Islet precursor cell (in vitro differentiated cells): Measurements from ENCODE around the gene ZCCHC10.
"Not testable (repeated sequence)": the region's sequence is repeated elsewhere in the genome, so short reads cannot be mapped to it uniquely, and the experiment has no call there.

Source experiments
- DNase-seq: peaks from one replicate; pipeline ENCODE4 v3.0.0-alpha.2; 2018

The ZCCHC10 gene

GRCh38 chr5:133025804-133026663 is at the start of gene ZCCHC10:
TSS of gene ZCCHC10 (minus strand) at chr5:133026549. CDS start at chr5:133026537, 12 bp downstream.
- DNase-seq, result peak; percentile 98

- DNase-seq, result no peak
Observed at GRCh38 chr5:133075572-133076536, 49.5 kb upstream of the ZCCHC10 start.

- DNase-seq, result no peak
Observed at GRCh38 chr5:133072021-133072420, 45.7 kb upstream of the ZCCHC10 start.

DNA sequence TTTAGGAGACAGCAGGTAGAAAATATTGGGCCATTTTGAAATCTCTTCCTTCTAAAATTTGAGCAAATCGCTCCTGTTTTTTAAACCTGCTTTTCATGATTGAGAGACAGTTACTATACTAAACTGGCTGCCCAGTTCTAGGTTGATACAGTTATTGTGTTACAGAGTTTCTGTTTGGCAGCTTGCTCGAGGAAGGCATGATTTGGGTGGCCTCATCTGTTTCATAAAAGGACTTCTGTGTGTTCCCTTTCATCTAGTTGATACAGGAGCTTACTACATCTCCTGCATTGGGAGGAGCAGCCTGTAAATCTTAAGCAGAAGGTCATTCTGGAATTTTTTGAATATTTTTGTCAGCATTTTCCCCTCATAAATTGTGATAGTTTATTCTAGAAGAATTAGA is 39.7 kb upstream of the ZCCHC10 start:
- no peak for DNase-seq

DNA sequence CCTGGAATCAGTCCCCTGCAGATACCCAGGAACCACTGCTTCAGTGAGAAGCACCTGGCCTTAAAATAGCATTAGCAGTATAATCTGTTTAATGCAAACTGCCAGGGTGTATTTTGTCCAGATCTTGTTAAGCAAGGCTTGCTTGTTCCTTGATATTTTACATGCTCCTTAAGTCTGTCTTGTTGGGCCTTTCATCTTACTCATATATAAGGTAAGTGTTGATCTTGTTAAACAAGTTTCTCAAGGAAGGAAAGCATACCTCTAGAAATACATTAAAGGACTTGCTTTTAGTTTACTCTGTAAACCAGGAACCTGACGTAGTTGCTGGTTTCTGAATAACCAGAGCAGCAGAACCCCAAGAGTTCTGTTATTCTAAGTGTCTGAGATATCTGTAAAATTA is 39.1 kb upstream of the ZCCHC10 start:
- no peak for DNase-seq

DNA sequence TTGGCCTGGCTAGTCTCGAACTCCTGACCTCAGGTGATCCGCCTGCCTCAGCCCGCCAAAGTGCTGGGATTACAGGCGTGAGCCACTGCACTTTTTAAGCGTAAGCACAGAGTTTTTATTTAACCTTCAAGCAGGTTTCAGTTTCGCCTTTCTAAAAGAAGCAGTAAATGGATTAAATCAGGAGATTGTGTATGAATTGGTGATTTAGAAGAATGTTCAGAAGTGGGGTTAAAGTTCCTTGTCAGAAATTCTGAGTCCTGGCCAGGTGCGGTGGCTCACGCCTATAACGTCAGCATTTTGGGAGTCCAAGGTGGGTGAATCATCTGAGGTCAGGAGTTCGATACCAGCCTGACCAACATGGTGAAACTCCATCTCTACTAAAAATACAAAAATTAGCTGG is 37.6 kb upstream of the ZCCHC10 start:
- DNase-seq, result no peak

- DNase-seq, result no peak
Observed at GRCh38 chr5:133062276-133062675, 35.9 kb upstream of the ZCCHC10 start.

DNA sequence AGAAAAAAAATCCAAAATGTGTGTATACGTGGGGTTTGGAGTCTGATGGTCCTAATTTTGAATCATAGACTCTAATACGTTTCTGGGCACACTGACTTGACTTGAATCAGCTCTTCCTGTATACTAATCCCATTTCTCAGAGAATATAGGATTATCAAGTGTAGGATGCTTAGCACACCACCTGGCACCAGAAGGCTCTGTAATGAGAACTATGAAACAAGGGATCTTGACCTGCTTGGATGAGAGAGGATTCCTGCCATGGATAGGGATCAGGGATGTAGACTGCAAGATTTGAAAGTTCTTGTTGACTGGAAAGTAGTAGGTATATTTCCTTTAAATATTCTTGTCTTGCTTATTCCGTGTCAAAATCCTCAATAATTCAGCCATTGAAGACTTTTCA is 33.3 kb upstream of the ZCCHC10 start:
- no peak for DNase-seq

DNA sequence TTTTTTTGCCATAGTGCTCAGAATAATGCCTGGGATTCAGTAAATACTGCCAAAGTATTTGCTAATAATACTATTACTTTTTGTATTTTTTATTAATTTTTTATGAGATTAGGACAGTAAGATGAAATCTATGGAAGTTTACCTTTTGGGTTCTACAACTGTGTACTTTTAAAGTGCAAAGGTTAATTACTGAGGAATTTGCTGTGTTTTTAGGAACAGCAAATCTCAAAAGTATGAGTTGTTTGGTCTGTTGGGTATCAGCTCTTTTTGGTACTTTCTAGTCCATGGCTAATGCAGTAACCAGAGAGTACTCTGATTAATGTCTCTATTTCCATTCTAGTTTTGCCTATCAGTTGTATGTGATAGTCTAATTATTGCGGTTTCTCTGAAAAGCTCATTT is 30.5 kb upstream of the ZCCHC10 start:
- no peak for DNase-seq

- DNase-seq, result no peak
Observed at GRCh38 chr5:133054697-133055471, 28.5 kb upstream of the ZCCHC10 start.

DNA sequence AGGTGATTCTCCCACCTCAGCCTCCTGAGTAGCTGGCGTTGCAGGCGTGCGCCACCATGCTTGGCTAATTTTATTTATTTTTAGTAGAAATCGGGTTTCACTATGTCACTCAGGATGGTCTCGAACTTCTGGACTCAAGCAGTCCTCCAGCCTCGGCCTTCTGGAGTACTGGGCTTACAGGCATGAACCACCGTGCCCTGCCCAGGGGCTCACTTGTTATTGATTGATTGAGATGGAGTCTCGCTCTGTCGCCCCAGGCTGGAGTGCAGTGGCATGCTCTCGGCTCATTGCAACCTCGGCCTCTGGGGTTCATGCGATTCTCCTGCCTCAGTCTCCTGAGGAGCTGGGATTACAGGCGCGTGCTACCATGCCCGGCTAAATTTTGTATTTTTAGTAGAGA is 27.1 kb upstream of the ZCCHC10 start:
- DNase-seq, result no peak

- peak; percentile 73 for DNase-seq
Observed at GRCh38 chr5:133052317-133053175, 26.2 kb upstream of the ZCCHC10 start.

GRCh38 chr5:133051542-133052316 is 25.4 kb upstream of the ZCCHC10 start, which contains the start of gene HSPA4:
TSS of gene HSPA4 (plus strand) at chr5:133052013. CDS start at chr5:133052251, 238 bp downstream.
- DNase-seq, result peak; percentile 99

DNA sequence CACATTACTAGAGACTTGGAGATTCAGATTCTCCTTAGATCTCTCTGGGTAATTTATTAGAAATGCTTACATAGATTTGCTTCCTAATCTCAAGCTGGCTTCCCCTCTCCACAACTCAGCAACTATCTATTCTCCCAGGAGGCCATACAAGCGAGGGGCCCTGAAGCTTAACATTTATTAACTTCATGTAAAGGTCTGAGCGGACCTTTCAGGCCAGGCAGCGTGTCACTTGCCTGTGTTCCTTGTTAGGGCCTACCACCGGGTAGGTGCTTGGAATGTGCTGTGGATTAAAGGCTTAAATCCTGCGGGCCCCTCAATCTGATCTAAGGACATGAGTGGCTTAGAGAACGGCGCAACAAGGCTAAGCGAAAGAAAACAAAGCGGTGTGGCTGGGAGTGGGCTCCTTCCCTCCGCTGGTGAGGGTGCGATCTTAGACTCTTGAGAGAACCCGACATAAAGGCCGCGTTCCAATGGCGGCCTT is 24.8 kb upstream of the ZCCHC10 start:
- DNase-seq, result no peak

DNA sequence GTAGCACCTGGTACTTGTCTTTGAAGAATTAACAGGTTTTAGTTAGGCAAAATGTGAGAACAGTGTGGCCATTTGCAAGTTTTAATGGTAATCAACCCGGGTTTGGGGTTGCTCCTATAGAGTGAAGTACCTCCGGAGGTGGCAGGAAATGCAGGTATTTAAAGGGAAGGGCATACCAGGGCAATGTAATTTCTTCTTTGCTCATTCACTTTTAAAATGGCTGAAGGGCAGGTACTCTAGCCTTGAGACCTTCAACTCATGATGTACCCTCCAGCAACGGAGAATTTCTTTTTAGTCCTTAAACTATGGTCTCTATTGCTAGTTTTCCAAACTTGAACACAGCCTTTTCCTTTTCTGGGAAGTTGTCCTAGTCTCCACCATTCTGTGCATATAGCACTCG is 24.2 kb upstream of the ZCCHC10 start:
- no peak for DNase-seq

DNA sequence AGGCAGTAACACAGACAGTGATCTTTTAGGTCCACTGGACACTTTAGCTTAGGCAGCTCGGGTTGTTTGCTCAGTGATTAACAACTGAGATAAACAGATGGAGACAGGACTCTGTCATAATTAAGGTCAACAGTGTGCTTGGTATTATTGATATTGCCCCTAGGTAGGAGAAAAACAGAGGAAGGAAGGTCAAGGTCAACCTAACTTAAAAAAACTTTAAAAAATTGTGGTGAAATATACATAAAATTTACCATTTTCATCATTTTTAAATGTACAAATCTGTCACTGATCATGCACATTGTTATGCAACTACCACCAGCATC is 23.3 kb upstream of the ZCCHC10 start:
- DNase-seq, result no peak

GRCh38 chr5:133048993-133049725 is 22.8 kb upstream of the ZCCHC10 start:
- no peak for DNase-seq

DNA sequence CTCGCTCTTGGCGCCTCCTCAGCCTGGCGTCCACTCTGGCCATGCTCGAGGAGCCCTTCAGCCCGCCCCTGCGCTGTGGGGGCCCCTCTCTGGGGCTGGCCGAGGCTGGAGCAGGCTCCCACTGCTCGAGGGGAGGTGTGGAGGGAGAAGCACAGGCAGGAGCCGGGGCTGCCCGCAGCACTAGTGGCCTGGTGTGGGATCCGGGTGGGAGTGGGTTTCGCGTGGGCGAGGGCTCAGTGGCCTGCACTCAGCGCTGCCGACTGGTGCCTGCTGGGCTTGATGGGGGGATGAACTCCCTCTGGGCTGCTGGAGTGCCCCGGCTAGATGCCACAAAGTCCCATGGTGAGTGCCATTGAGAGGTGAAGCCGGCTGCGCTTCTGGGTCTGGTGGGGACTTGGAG is 21.1 kb upstream of the ZCCHC10 start:
- no peak for DNase-seq

DNA sequence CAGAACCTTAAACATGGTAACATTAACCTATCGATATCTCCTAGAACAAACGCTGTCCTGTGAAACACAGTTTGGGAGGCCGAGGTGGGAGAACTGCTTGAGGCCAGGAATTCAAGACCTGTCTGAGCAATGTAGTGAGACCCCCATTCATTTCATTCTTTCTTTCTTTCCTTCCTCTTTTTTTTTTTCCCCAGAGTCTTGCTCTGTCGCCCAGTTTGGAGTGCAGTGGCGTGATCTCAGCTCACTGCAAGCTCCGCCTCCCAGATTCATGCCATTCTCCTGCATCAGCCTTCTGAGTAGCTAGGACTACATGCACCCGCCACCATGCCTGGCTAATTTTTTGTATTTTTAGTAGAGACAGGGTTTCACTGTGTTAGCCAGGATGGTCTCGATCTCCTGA is 20.2 kb upstream of the ZCCHC10 start:
- DNase-seq, result not testable (repeated sequence)

DNA sequence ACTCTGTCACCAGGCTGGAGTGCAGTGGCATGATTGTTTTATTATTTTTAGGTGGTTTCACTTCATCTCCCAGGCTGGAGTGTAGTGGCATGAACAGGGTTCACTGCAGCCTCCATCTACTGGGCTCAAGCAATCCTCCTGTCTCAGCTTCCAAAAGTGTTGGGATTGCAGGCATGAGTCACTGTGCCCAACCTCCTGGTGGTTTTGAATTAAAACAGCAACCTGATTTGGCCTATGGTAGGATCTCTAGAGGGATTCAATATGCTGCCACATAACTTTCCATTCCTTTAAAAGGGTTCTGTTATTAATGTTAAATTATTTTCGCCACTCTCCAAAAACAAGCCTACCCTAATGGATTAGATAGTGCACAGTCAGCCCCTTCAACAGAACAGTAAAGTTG is 15.6 kb upstream of the ZCCHC10 start:
- no peak for DNase-seq
